ENCODE measurements around the gene TRAF3IP1. TPM values are rescaled to one million over a fixed set of nuclear protein-coding genes. Genes with fewer than 3 reads are reported as not detected.
A peak's percentile ranks its signal among the peaks of the same experiment; 100 is the strongest.

TRAF3IP1 gene
- total and polyA plus RNA-seq, 12 donors = 5.5 to 18.5 (median 12.4) TPM

DNA sequence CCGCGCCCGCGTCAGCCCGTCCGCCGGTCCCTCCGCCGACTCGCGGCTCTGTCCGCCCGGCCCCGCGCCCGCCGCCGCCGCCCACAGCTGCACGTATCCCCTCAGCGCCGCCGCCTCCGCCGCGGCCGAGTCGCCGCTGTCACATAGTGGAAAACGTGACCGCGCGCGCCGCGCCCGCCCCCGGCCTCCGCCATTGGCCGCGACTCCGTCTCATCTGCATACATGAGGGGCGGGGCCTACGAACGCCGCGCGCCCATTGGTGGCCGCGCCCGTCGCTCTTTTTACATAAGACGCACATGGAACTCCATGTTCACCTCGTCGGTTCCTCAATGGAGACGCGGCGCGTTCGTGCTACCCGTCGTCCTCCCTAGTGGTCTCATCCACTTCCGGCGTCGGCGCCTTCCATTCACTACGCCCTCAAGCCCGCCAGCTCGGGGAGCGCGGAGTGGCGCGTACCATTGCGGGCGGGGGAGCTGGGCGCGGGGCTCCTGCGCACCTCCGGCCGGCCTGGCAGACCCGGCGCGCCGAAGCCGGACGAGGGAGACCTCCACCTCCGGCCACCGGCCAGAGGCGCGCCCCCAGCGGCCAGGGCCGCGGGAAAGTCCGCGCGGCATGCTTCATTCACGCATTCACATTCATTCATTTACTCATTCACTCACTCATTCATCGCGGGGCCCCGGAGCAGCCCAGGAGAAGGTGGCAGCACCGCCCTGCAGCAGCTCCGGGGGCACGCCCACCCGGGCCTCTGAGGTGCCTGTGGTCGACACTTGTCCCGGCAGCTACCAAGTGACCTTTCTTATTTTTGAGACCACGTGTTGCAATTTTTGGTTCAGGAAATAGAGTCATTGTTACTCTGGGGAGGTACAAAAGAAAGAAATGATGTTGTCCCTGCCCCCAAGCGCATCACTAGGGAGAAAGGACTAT is 31.4 kb upstream of the TRAF3IP1 start:
- Histone ChIP-seq H3K27me3 (no peaks in the 10 kb centered on the region), H3K4me1 (replicated peaks in 1 of 2) (peaks cover 23 to 40% of the 10 kb centered on the region in 2 donors), H3K9me3 (replicated peaks in 1 of 3) (no peaks in the 10 kb centered on the region), H3K4me3 (peak overlapping the region in 3 of 4 donors; percentile 29 to 84 (median 33)), H3K27ac (peak overlapping the region in 4 of 5 donors; percentile 69 to 99 (median 82)), H3K36me3 (replicated peaks in 1 of 2) (no peaks in the 10 kb centered on the region)
- intact Hi-C loops (cut with DNase I) = no loop called here
- DNase-seq = peak; percentile 96 to 100 (median 99)
- 1 to 2% (median 1%) methylated on average over 15 to 108 of the region's 108 CpGs for WGBS, 4 donors
- TF ChIP-seq, protein P1, sequence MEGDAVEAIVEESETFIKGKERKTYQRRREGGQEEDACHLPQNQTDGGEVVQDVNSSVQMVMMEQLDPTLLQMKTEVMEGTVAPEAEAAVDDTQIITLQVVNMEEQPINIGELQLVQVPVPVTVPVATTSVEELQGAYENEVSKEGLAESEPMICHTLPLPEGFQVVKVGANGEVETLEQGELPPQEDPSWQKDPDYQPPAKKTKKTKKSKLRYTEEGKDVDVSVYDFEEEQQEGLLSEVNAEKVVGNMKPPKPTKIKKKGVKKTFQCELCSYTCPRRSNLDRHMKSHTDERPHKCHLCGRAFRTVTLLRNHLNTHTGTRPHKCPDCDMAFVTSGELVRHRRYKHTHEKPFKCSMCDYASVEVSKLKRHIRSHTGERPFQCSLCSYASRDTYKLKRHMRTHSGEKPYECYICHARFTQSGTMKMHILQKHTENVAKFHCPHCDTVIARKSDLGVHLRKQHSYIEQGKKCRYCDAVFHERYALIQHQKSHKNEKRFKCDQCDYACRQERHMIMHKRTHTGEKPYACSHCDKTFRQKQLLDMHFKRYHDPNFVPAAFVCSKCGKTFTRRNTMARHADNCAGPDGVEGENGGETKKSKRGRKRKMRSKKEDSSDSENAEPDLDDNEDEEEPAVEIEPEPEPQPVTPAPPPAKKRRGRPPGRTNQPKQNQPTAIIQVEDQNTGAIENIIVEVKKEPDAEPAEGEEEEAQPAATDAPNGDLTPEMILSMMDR (IDR thresholded peaks at IDR 0.05) = peak in 3 of 6 experiments; percentile 29 to 43 (median 31)
- peak; percentile 82 to 91 for TF ChIP-seq POLR2A (IDR thresholded peaks at IDR 0.05)

DNA sequence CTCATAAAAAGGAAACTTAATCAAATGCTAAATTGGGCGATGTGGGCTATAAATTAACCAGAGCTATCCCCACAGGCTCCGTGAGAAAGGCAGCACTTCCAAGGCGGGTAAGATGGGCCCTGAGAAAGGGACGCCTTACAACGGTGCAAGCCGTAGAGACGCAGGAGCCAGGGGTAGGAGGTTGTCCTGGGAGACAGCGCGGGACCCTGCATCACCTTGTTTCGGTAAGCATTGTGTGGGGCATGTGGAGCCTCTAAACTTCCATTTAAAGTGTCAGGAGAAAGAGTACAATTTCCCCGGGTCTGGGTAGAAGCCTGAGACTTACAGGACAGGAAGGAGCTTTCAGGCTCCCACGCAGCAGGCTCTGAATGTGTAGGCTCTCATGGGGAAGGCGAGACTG is 30.7 kb upstream of the TRAF3IP1 start:
- H3K36me3 ChIP-seq (replicated peaks in 1 of 2) = no peaks in the 10 kb centered on the region
- H3K9me3 ChIP-seq (replicated peaks in 1 of 3) = no peaks in the 10 kb centered on the region
- H3K4me3 ChIP-seq = peak overlapping the region in 2 of 4 donors; percentile 29 to 84
- WGBS, 4 donors = 37 to 50% (median 44%) methylated on average over 13 of the region's 13 CpGs
- DNase-seq = no peak
- no peaks in the 10 kb centered on the region for H3K27me3 ChIP-seq
- TF ChIP-seq, protein P1 (IDR thresholded peaks at IDR 0.05) = no peak
- TF ChIP-seq POLR2A (IDR thresholded peaks at IDR 0.05) = no peak
- H3K4me1 ChIP-seq (replicated peaks in 1 of 2) = peaks cover 23 to 40% of the 10 kb centered on the region in 2 donors
- H3K27ac ChIP-seq = peak overlapping the region in 1 of 5 donors; percentile 86
- intact Hi-C loops (cut with DNase I) = no loop called here

DNA sequence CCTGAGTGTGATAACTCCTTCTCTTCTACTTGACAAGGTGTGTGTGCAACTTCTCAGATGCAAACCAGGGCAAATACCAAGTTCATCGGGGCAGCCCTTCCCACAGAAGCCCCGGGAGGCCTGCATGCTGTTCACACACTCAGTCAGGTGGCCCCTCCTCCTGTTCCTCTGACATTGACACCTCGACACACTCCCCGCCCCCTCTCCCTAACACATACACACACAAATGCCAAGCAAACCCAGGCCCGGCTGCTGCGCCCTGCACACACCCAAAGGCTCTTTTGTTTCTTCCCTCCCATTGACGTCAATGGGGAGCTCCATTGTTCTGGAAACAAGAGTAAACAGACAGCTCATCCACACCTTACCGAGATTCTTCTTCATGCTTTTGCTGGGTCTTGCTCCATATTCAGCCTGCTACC is 30.2 kb upstream of the TRAF3IP1 start:
- Histone ChIP-seq H3K4me3 (no peak overlapping the region), H3K36me3 (replicated peaks in 1 of 2) (no peaks in the 10 kb centered on the region), H3K27me3 (no peaks in the 10 kb centered on the region), H3K4me1 (replicated peaks in 1 of 2) (peaks cover 23 to 40% of the 10 kb centered on the region in 2 donors), H3K9me3 (replicated peaks in 1 of 3) (no peaks in the 10 kb centered on the region), H3K27ac (no peak overlapping the region)
- intact Hi-C loops (cut with DNase I) = no loop called here
- TF ChIP-seq POLR2A (IDR thresholded peaks at IDR 0.05) = no peak
- WGBS, 4 donors = 61 to 77% (median 70%) methylated on average over 8 of the region's 8 CpGs
- DNase-seq = peak in 1 of 7 donors; percentile 69

DNA sequence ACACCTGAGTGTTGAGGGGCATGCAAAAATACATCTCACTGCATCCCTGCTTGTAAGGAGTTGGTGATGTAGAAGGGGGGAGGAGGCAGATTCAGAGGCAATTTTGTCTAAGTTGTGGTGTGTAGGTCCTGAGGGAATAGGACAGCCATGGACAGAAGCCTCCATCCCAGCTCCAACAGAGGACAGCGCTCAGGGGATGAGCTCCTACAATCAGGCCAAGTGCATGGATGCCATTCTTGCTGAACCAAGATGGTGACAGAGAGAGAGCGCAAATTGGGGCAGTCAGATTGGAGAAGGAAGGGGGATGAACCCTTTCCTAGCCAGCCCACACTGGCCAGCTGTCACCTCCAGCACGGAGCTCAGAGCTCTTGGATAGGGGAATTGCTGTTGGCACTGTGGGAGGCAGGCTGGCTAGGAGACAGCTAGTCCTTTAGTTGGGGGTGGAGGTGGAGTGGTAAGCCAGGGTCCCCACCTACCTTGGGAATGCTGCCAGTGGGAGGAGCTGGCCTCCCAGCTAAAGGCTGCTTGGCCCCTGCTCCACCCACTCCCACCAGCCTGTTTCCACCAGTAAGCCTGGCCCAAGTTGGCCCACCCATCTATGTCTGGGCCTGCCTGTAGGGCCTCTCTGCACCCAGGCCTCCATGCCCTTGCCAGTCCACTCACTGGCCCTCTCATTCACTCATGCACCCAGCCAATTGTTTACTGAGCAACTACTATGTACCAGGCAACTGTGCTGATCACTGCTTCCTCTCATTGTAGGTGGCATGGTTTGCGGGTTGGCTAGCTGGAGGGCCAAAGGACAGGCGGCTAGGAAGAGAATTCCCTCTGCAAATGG is 29.4 kb upstream of the TRAF3IP1 start:
- WGBS, 4 donors = 85 to 95% (median 92%) methylated on average over 4 to 5 of the region's 5 CpGs
- DNase-seq = no peak
- Histone ChIP-seq H3K4me1 (replicated peaks in 1 of 2) (peaks cover 22 to 32% of the 10 kb centered on the region in 2 donors), H3K36me3 (replicated peaks in 1 of 2) (no peaks in the 10 kb centered on the region), H3K27me3 (no peaks in the 10 kb centered on the region), H3K27ac (no peak overlapping the region), H3K9me3 (replicated peaks in 1 of 3) (no peaks in the 10 kb centered on the region), H3K4me3 (no peak overlapping the region)
- TF ChIP-seq POLR2A (IDR thresholded peaks at IDR 0.05) = no peak
- TF ChIP-seq, protein P1 (IDR thresholded peaks at IDR 0.05) = no peak
- intact Hi-C loops (cut with DNase I) = no loop called here
